ENCODE results near the gene KCNA2. TPM values are rescaled to one million over a fixed set of nuclear protein-coding genes. Genes with fewer than 3 reads are reported as not detected.

Gene KCNA2
- polyA plus RNA-seq, 1 donor from 2014 or later, result not detected

GRCh38 chr1:110579460-110579859 is 26.7 kb downstream of the KCNA2 start:
- Mint-ChIP-seq H3K27ac (no peak overlapping the region), H3K4me3 (no peak overlapping the region), H3K9me3 (no peaks in the 10 kb centered on the region), H3K27me3 (peaks cover 12% of the 10 kb centered on the region), H3K4me1 (no peaks in the 10 kb centered on the region), H3K36me3 (peaks cover 1% of the 10 kb centered on the region)

DNA sequence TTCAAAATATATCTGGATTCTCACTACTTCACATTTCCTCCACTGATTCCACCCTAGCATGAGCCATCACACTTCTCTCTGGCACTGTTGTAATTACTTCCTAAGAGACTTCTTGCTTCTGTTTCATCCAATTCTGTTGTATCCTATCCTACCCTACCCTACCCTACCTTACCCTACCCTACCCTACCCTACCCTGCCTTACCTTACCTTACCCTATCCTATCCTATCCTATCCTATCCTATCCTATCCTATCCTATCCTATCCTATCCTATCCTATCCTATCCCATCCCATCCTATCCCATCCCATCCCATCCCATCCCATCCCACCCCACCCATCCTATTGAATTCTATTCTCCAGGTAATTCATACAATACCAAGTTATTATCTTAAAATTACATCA is 29.7 kb downstream of the KCNA2 start:
- H3K4me3 Mint-ChIP-seq, result no peak overlapping the region
- no peaks in the 10 kb centered on the region for H3K9me3 Mint-ChIP-seq
- H3K36me3 Mint-ChIP-seq, result no peaks in the 10 kb centered on the region

DNA sequence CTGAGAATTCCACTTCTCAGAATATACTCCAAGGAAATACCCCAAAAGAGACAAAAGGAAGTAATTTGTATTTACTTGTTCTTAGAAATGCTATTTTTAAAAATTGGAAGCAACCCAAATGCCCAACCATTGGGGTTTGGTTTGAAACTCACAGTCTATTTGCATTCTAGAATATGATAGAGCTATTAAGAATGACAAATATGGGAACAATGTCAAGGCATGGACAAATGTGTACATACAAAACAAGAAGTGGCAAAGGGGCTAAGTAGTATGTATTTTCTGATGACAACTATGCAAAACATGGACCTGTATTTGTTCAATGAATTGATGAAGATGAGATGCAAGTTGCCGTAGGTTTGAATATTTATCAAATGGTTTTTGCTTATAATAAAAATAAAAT is 32.8 kb downstream of the KCNA2 start:
- H3K27me3 Mint-ChIP-seq, result peaks cover 15% of the 10 kb centered on the region
- H3K27ac Mint-ChIP-seq, result no peak overlapping the region
- no peaks in the 10 kb centered on the region for H3K4me1 Mint-ChIP-seq
- no peaks in the 10 kb centered on the region for H3K36me3 Mint-ChIP-seq
- no peak overlapping the region for H3K4me3 Mint-ChIP-seq
- H3K9me3 Mint-ChIP-seq, result peaks cover 0 to 2% (median 0%) of the 10 kb centered on the region in 3 donors

More for the DNA sequence above, 29.7 kb downstream of the KCNA2 start:
- Mint-ChIP-seq H3K27ac (no peak overlapping the region), H3K4me1 (no peaks in the 10 kb centered on the region), H3K27me3 (peaks cover 13% of the 10 kb centered on the region)

DNA sequence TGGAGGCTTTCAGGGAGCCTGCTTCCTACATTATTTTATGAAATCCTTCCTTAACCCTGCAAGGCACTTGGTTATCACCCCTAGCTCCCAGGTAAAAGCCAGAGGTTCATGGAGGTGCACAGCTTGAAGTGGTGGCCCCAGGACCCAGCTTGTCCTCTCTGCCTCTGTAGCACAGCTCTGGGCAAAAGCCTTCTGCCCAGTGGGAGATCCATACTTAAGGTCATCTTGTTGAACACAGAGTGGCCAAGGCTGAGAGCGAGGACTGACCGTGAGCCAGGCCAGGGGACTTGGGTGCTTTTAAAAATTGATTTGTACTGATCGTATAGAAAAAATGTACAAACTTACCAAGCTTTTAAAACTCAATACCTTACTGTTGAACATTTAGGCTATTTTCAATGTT is 33.4 kb downstream of the KCNA2 start:
- Mint-ChIP-seq H3K27ac (no peak overlapping the region), H3K36me3 (no peaks in the 10 kb centered on the region), H3K27me3 (peaks cover 15% of the 10 kb centered on the region), H3K4me1 (no peaks in the 10 kb centered on the region), H3K9me3 (peaks cover 0 to 2% (median 0%) of the 10 kb centered on the region in 3 donors), H3K4me3 (no peak overlapping the region)

- Mint-ChIP-seq H3K27me3 (peaks cover 15% of the 10 kb centered on the region), H3K27ac (no peak overlapping the region), H3K4me3 (no peak overlapping the region), H3K4me1 (no peaks in the 10 kb centered on the region), H3K9me3 (peaks cover 0 to 2% (median 0%) of the 10 kb centered on the region in 3 donors), H3K36me3 (no peaks in the 10 kb centered on the region)
Measured at GRCh38 chr1:110570901-110571300, 35.3 kb downstream of the KCNA2 start.

GRCh38 chr1:110570307-110570706 is 35.9 kb downstream of the KCNA2 start:
- Mint-ChIP-seq H3K36me3 (no peaks in the 10 kb centered on the region), H3K27me3 (peaks cover 15% of the 10 kb centered on the region), H3K9me3 (peaks cover 0 to 2% (median 0%) of the 10 kb centered on the region in 3 donors), H3K4me1 (no peaks in the 10 kb centered on the region), H3K27ac (no peak overlapping the region), H3K4me3 (no peak overlapping the region)

GRCh38 chr1:110566836-110567235 is 39.3 kb downstream of the KCNA2 start:
- Mint-ChIP-seq H3K4me1 (no peaks in the 10 kb centered on the region), H3K27ac (no peak overlapping the region), H3K27me3 (peaks cover 13% of the 10 kb centered on the region), H3K36me3 (no peaks in the 10 kb centered on the region), H3K9me3 (peaks cover 0 to 2% (median 0%) of the 10 kb centered on the region in 3 donors), H3K4me3 (no peak overlapping the region)

DNA sequence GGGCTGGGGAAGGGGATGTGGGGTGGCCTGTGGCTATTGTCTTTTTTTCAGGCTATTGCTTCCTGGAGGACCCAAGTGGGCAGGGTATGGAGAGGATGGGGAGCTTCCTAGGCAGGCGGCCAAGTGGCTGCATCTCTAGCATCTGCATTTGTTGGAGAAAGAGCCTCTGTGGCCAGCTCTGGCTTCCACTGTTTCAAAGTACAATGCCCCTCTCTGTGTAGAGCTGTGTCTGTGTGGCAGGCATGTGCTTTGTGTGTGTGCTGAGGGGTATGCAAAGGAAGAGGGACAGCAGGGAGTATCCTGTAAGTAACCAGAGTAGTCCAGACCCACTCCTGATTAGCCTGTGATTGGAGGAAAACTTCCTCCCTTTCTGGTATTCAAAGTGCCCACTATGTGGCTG is 40.6 kb downstream of the KCNA2 start:
- Mint-ChIP-seq H3K27me3 (peaks cover 10% of the 10 kb centered on the region), H3K4me3 (peak overlapping the region in 1 of 4 donors; percentile 26), H3K36me3 (no peaks in the 10 kb centered on the region), H3K4me1 (no peaks in the 10 kb centered on the region), H3K27ac (no peak overlapping the region), H3K9me3 (no peaks in the 10 kb centered on the region)

GRCh38 chr1:110563089-110563488 is 43.1 kb downstream of the KCNA2 start:
- Mint-ChIP-seq H3K27ac (no peak overlapping the region), H3K4me3 (no peak overlapping the region), H3K36me3 (no peaks in the 10 kb centered on the region), H3K9me3 (peaks cover 0 to 1% (median 0%) of the 10 kb centered on the region in 3 donors), H3K27me3 (peaks cover 12% of the 10 kb centered on the region), H3K4me1 (peaks cover 0 to 1% (median 0%) of the 10 kb centered on the region in 3 donors)

GRCh38 chr1:110561596-110561995 is 44.6 kb downstream of the KCNA2 start:
- H3K27ac Mint-ChIP-seq, result no peak overlapping the region
- peaks cover 0 to 1% (median 0%) of the 10 kb centered on the region in 3 donors for H3K9me3 Mint-ChIP-seq
- H3K36me3 Mint-ChIP-seq, result no peaks in the 10 kb centered on the region
- H3K27me3 Mint-ChIP-seq, result peaks cover 22% of the 10 kb centered on the region
- no peak overlapping the region for H3K4me3 Mint-ChIP-seq
- H3K4me1 Mint-ChIP-seq, result peaks cover 0 to 1% (median 0%) of the 10 kb centered on the region in 3 donors

DNA sequence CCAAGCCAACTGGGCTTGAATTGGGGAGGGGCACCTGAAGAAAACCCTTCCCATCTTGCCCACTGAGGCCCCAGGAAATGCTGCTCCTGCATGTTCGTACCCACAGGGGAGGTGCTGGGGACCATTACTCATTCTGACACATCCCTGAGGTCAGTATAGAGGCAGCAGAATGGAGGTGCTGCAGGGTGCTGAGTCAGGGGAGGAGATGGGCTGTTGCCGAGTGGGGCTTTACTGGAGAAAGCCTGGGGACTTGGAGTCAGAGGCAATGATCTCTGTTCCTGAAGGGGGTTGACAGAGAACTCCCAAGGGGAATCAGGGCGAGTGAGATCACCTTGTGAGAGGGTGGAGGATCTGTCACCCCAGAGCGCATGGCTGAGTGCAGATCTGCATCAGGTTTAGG is 47.0 kb downstream of the KCNA2 start:
- peaks cover 0 to 5% (median 0%) of the 10 kb centered on the region in 3 donors for H3K4me1 Mint-ChIP-seq
- H3K36me3 Mint-ChIP-seq, result no peaks in the 10 kb centered on the region
- H3K4me3 Mint-ChIP-seq, result no peak overlapping the region
- peaks cover 30% of the 10 kb centered on the region for H3K27me3 Mint-ChIP-seq
- peaks cover 0 to 1% (median 0%) of the 10 kb centered on the region in 3 donors for H3K9me3 Mint-ChIP-seq
- H3K27ac Mint-ChIP-seq, result no peak overlapping the region

GRCh38 chr1:110557481-110557880 is 48.7 kb downstream of the KCNA2 start:
- Mint-ChIP-seq H3K9me3 (peaks cover 0 to 1% (median 0%) of the 10 kb centered on the region in 3 donors), H3K27me3 (peaks cover 31% of the 10 kb centered on the region), H3K4me3 (no peak overlapping the region)

DNA sequence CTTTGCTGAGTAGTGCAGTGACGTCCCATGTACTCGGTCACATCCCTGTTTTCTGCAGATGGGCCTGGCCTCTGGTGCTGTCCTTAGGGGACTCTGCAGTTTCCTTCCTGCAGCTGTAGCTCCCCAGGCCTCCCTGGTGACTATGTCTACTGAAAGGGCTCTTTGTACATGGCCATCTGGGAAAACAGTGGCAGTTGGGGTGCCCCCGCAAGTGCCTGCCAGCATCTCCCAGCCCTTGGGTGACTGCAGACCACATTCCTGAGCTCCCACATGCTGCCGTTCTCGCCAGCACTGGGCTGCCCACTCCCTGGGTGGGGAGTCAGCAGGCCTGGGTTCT is 49.7 kb downstream of the KCNA2 start:
- H3K9me3 Mint-ChIP-seq, result peaks cover 0 to 1% (median 0%) of the 10 kb centered on the region in 3 donors
- H3K4me1 Mint-ChIP-seq, result peaks cover 0 to 5% (median 0%) of the 10 kb centered on the region in 3 donors
- H3K27me3 Mint-ChIP-seq, result peaks cover 36% of the 10 kb centered on the region
- H3K4me3 Mint-ChIP-seq, result peak overlapping the region in 1 of 4 donors; percentile 63
- H3K36me3 Mint-ChIP-seq, result no peaks in the 10 kb centered on the region
- H3K27ac Mint-ChIP-seq, result no peak overlapping the region

More at GRCh38 chr1:110557481-110557880, 48.7 kb downstream of the KCNA2 start:
- Mint-ChIP-seq H3K36me3 (no peaks in the 10 kb centered on the region), H3K4me1 (peaks cover 0 to 5% (median 0%) of the 10 kb centered on the region in 3 donors), H3K27ac (no peak overlapping the region)

DNA sequence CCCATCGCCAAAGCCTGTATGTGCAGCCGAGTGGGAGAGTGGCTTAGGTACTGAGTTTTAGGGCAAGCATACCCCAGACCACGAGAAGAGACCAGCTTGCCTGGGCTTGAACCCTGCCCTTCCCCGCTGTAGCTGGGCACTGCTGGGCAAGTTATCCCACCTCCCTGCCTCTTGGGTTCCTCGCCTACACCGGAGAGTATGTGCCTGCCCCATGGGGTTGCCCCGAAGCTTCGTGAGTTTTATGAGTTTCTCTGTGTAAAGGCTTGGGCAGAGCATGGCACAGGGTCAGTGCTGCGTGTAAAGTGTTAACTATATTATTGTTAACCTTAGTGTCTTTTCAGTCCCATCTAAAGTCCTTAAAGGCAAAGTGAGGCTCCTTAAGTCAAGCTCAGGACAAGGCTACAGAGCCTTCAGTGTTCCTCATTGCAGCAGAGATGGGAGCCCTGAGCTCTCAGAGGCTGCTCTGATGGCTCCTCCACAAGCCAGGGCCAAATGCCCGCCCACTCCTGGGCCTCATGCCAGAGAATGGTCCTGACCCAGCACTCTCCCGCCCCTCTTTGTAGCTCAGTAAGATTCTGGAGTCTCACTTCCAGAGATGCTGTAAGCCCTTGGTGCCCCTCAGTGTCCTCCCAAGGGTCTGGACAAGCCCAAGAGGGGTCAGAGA is 50.2 kb downstream of the KCNA2 start:
- peaks cover 38% of the 10 kb centered on the region for H3K27me3 Mint-ChIP-seq
- H3K9me3 Mint-ChIP-seq, result peaks cover 0 to 1% (median 0%) of the 10 kb centered on the region in 3 donors
- no peak overlapping the region for H3K27ac Mint-ChIP-seq
- H3K4me1 Mint-ChIP-seq, result peaks cover 0 to 5% (median 0%) of the 10 kb centered on the region in 3 donors
- H3K4me3 Mint-ChIP-seq, result peak overlapping the region in 1 of 4 donors; percentile 63
- no peaks in the 10 kb centered on the region for H3K36me3 Mint-ChIP-seq

- peaks cover 36% of the 10 kb centered on the region for H3K27me3 Mint-ChIP-seq
Measured at GRCh38 chr1:110554871-110555801, 51.0 kb downstream of the KCNA2 start.

More at GRCh38 chr1:110554871-110555801, 51.0 kb downstream of the KCNA2 start:
- Mint-ChIP-seq H3K36me3 (no peaks in the 10 kb centered on the region), H3K9me3 (peaks cover 0 to 1% (median 0%) of the 10 kb centered on the region in 3 donors), H3K4me1 (peaks cover 0 to 5% (median 0%) of the 10 kb centered on the region in 3 donors), H3K27ac (no peak overlapping the region), H3K4me3 (peak overlapping the region in 1 of 4 donors; percentile 46)
